ENCODE measurements around the gene STARD3.

STARD3 gene

DNA sequence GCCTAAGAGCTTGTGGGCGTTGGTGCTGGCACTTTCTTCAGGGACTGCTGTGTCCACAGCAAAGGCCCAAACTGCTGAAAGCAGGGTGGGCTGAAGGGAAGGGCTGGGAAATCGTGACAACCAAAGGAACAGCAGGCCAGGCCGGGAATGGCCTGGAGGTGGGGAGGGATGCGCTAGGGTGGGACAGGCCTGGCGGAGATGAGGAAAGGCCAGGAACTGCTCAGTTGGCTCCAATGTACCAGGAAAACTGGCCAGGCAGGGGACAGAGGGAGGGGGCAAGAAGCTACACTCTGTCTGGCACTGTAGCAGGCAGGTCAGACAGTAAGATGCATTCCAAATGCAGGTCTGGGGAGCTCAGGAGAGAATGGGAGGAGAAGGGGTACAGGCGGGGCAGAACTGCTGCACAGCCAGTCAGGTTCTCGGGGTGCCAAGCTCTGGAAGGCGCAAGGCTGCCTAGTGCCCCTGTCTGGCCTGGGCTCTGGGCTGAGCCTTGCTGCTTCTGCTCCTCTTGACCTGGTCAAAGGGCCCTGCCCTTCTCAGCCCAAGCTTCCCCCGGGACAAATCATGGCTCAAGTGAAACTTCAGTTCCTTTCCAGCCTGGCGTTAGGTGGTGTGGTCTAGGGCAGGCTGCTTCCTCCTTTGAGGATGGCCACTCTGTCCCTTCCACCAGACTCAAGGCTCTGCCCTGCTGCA lies 38.6 kb downstream of the STARD3 start:
- no peak overlapping the region for H3K4me3 ChIP-seq (ENCODE audit: low read depth, low read length)
- no peak for TF ChIP-seq CTCF (IDR thresholded peaks at IDR 0.05; ENCODE audit: control insufficient read depth, extremely low read depth, insufficient read depth)
- no peak for DNase-seq (ENCODE audit: low read depth)

- no peak overlapping the region for H3K4me3 ChIP-seq (ENCODE audit: low read depth, low read length)
- no peak for TF ChIP-seq CTCF (IDR thresholded peaks at IDR 0.05; ENCODE audit: control insufficient read depth, extremely low read depth, insufficient read depth)
- no peak for DNase-seq (ENCODE audit: low read depth)
Observed at GRCh38 chr17:39676198-39676819, 39.4 kb downstream of the STARD3 start.

DNA sequence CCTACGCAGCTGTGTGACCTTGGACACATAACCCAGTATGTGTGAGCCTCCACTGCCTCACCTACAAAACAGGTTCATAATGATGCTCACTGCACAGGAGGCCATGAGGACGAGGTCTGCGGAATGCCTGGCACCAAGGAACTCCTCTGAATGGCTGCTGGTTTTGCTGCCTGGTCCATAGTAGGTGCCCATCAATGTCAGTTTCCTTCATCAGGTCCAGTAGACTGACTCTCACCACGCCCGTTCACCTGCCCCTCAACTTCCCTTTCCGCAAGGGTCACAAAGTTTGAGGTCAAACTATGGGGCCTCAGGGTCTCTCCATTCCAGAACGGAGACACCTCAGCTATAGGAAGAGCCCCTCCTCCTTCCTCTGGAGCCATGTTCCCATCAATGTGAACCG lies 40.1 kb downstream of the STARD3 start:
- TF ChIP-seq CTCF (IDR thresholded peaks at IDR 0.05; ENCODE audit: control insufficient read depth, extremely low read depth, insufficient read depth) = no peak
- no peak for DNase-seq (ENCODE audit: low read depth)
- H3K4me3 ChIP-seq (ENCODE audit: low read depth, low read length) = no peak overlapping the region

- no peak for TF ChIP-seq CTCF (IDR thresholded peaks at IDR 0.05; ENCODE audit: control insufficient read depth, extremely low read depth, insufficient read depth)
- no peak overlapping the region for H3K4me3 ChIP-seq (ENCODE audit: low read depth, low read length)
- no peak for DNase-seq (ENCODE audit: low read depth)
Observed at GRCh38 chr17:39677542-39678339, 40.8 kb downstream of the STARD3 start.

GRCh38 chr17:39678340-39679116 lies 41.6 kb downstream of the STARD3 start:
- TF ChIP-seq CTCF (IDR thresholded peaks at IDR 0.05; ENCODE audit: control insufficient read depth, extremely low read depth, insufficient read depth) = no peak
- H3K4me3 ChIP-seq (ENCODE audit: low read depth, low read length) = no peak overlapping the region
- DNase-seq (ENCODE audit: low read depth) = no peak

DNA sequence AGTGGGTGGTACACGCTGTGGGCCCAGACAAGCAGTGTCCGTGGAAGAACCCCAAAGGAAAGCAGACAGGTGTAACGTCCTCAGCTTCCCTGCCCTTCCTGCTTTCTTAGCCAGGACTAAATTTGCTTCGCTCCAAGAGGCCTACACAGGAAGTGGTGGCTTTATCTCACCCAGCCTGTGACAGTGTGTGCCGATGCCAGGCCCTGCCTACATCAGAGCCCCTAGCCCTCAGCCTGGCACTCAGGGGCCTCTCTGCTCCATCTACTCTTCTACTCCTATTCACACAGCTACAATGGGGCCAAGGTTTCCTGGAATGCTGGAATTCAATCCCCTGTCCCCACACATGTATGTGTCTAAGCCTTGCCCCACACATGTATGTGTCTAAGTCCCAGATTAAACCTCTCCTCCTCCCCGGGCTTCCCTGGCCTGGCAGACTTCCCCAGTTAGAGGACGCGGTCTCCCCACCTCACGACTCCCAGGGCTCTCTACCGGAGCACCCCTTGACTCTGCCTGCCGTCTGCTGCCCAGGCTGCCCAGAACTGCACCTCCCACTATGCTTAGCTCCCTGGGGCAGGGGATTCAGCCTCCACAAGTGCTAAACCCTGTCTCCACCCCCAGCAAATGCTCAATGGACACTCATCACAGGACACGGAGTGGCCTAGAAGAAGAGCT lies 42.7 kb downstream of the STARD3 start:
- TF ChIP-seq CTCF (IDR thresholded peaks at IDR 0.05; ENCODE audit: control insufficient read depth, extremely low read depth, insufficient read depth) = no peak
- DNase-seq (ENCODE audit: low read depth) = no peak

More for the DNA sequence above, 42.7 kb downstream of the STARD3 start:
- no peak overlapping the region for H3K4me3 ChIP-seq (ENCODE audit: low read depth, low read length)
